ENCODE data around the gene CFAP299. TPM values are rescaled to one million over a fixed set of nuclear protein-coding genes. Genes with fewer than 3 reads are reported as not detected.

The CFAP299 gene
- total RNA-seq, 2 donors from 2014 or later: not detected

GRCh38 chr4:80362578-80363181, 27.1 kb downstream of the CFAP299 start:
- DNase-seq (ENCODE audit: low spot score) (no peak), ATAC-seq (ENCODE audit: insufficient number of reproducible peaks, low FRiP score, low read depth) (no peak)
- no peaks in the 10 kb centered on the region for H3K36me3 ChIP-seq
- H3K4me3 ChIP-seq: no peak overlapping the region
- H3K4me1 ChIP-seq (ENCODE audit: control insufficient read depth in 1 of 2, low read depth in 2 of 2): no peaks in the 10 kb centered on the region
- no peak for TF ChIP-seq CTCF (IDR thresholded peaks at IDR 0.05)
- no peaks in the 10 kb centered on the region for H3K27me3 ChIP-seq (replicated peaks; ENCODE audit: insufficient read depth)
- no peak overlapping the region for H3K27ac ChIP-seq
- H3K9me3 ChIP-seq: no peaks in the 10 kb centered on the region

- Histone ChIP-seq H3K4me1 (ENCODE audit: control insufficient read depth in 1 of 2, low read depth in 2 of 2) (no peaks in the 10 kb centered on the region), H3K4me3 (no peak overlapping the region), H3K27ac (no peak overlapping the region), H3K9me3 (no peaks in the 10 kb centered on the region), H3K27me3 (replicated peaks; ENCODE audit: insufficient read depth) (no peaks in the 10 kb centered on the region), H3K36me3 (no peaks in the 10 kb centered on the region)
- TF ChIP-seq CTCF (IDR thresholded peaks at IDR 0.05): no peak
- ATAC-seq (ENCODE audit: insufficient number of reproducible peaks, low FRiP score, low read depth) (no peak), DNase-seq (ENCODE audit: low spot score) (no peak)
These were observed 30.4 kb downstream of the CFAP299 start for GRCh38 chr4:80365928-80366327.

GRCh38 chr4:80367737-80368136, 32.2 kb downstream of the CFAP299 start:
- no peak overlapping the region for H3K27ac ChIP-seq
- no peak for TF ChIP-seq CTCF (IDR thresholded peaks at IDR 0.05)
- H3K4me1 ChIP-seq (ENCODE audit: control insufficient read depth in 1 of 2, low read depth in 2 of 2): no peaks in the 10 kb centered on the region
- no peaks in the 10 kb centered on the region for H3K36me3 ChIP-seq
- H3K9me3 ChIP-seq: no peaks in the 10 kb centered on the region
- no peaks in the 10 kb centered on the region for H3K27me3 ChIP-seq (replicated peaks; ENCODE audit: insufficient read depth)
- H3K4me3 ChIP-seq: no peak overlapping the region
- ATAC-seq (ENCODE audit: insufficient number of reproducible peaks, low FRiP score, low read depth) (no peak), DNase-seq (ENCODE audit: low spot score) (no peak)

GRCh38 chr4:80370635-80371034, 35.1 kb downstream of the CFAP299 start:
- Histone ChIP-seq H3K9me3 (no peaks in the 10 kb centered on the region), H3K4me1 (ENCODE audit: control insufficient read depth in 1 of 2, low read depth in 2 of 2) (no peaks in the 10 kb centered on the region), H3K27me3 (replicated peaks; ENCODE audit: insufficient read depth) (no peaks in the 10 kb centered on the region), H3K27ac (no peak overlapping the region), H3K36me3 (no peaks in the 10 kb centered on the region), H3K4me3 (no peak overlapping the region)
- TF ChIP-seq CTCF (IDR thresholded peaks at IDR 0.05): no peak
- no peak for ATAC-seq (ENCODE audit: insufficient number of reproducible peaks, low FRiP score, low read depth)
- no peak for DNase-seq (ENCODE audit: low spot score)

DNA sequence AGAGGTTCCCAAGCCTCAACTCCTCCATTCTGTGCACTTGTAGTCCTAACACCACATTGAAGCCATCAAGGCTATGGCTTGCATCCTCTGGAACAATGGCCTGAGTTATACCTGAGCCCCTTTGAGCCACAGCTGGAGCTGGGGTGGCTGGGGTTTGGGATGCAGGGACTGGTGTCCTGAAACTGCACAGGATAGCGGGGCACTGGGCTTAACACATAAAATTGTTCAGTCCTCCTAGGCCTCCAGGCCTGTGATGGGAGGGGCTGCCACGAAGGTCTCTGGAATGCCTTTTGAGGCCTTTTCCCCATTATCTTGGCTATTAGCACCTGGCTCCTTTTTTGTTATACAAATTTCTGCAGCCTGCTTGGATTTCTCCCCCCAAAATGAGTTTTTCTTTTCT, 35.5 kb downstream of the CFAP299 start:
- TF ChIP-seq CTCF (IDR thresholded peaks at IDR 0.05): no peak
- Histone ChIP-seq H3K4me1 (ENCODE audit: control insufficient read depth in 1 of 2, low read depth in 2 of 2) (no peaks in the 10 kb centered on the region), H3K36me3 (no peaks in the 10 kb centered on the region), H3K9me3 (no peaks in the 10 kb centered on the region), H3K4me3 (no peak overlapping the region), H3K27ac (no peak overlapping the region), H3K27me3 (replicated peaks; ENCODE audit: insufficient read depth) (no peaks in the 10 kb centered on the region)
- DNase-seq (ENCODE audit: low spot score) (no peak), ATAC-seq (ENCODE audit: insufficient number of reproducible peaks, low FRiP score, low read depth) (no peak)
